Fibroblast of pulmonary artery (primary cell): ENCODE measurements around the gene IFIT3.

Source experiments
- DNase-seq: peaks from one replicate; pipeline ENCODE4 v3.0.0-alpha.2; 2010; ENCODE audit warnings: low read depth
- H3K4me3 ChIP-seq: replicated peaks from 2 replicates; pipeline ENCODE4 v1.5.1; 2011; ENCODE audit warnings: low read depth, mild to moderate bottlenecking, control low read depth, low read length, moderate library complexity
- CTCF ChIP-seq: IDR thresholded peaks from 2 replicates; pipeline ENCODE4 v1.5.1; 2011; ENCODE audit warnings: mild to moderate bottlenecking, control low read depth, low read length, inconsistent platforms; ENCODE audit errors: missing control alignments

IFIT3 gene

GRCh38 chr10:89304446-89304845 is 23.4 kb upstream of the IFIT3 start:
- H3K4me3 ChIP-seq = no peak overlapping the region
- DNase-seq = no peak
- no peak for TF ChIP-seq CTCF

- no peak for DNase-seq
- no peak overlapping the region for H3K4me3 ChIP-seq
- TF ChIP-seq CTCF = no peak
Observed at GRCh38 chr10:89304925-89305324, 22.9 kb upstream of the IFIT3 start.

- TF ChIP-seq CTCF = no peak
- no peak overlapping the region for H3K4me3 ChIP-seq
- no peak for DNase-seq
Observed at GRCh38 chr10:89305766-89306433, 21.9 kb upstream of the IFIT3 start.

GRCh38 chr10:89306434-89307268 is 21.1 kb upstream of the IFIT3 start:
- H3K4me3 ChIP-seq = no peak overlapping the region
- no peak for DNase-seq
- TF ChIP-seq CTCF = no peak

GRCh38 chr10:89307269-89307577 is 20.6 kb upstream of the IFIT3 start:
- no peak for DNase-seq
- TF ChIP-seq CTCF = no peak
- no peak overlapping the region for H3K4me3 ChIP-seq

GRCh38 chr10:89308266-89308665 is 19.5 kb upstream of the IFIT3 start:
- DNase-seq = no peak
- TF ChIP-seq CTCF = no peak
- no peak overlapping the region for H3K4me3 ChIP-seq
